H1 (cell line): ENCODE data around the gene PALM2AKAP2. TPM values are rescaled to one million over a fixed set of nuclear protein-coding genes. Genes with fewer than 3 reads are reported as not detected.

Experiments used
- CHD2 ChIP-seq: IDR thresholded peaks from 2 replicates; pipeline ENCODE4 v1.6.1; 2012; ENCODE audit warnings: low read length, improper control_type of control experiment
- EP300 ChIP-seq, 2 experiments: IDR thresholded peaks; 1 replicate in 1 of 2; 2 replicates in 1 of 2; pipeline ENCODE4 v1.6.1; 2011 to 2012; ENCODE audit warnings: low read depth in 2 of 2, low read length in 2 of 2, mild to moderate bottlenecking in 2 of 2, borderline replicate concordance in 1 of 2, inconsistent platforms in 1 of 2, moderate library complexity in 1 of 2
- HDAC6 ChIP-seq: IDR thresholded peaks from one replicate; pipeline ENCODE4 v1.7.1; 2012; ENCODE audit warnings: low read depth, mild to moderate bottlenecking, inconsistent platforms, low read length, moderate library complexity
- POLR2A ChIP-seq, 2 experiments: IDR thresholded peaks; 1 replicate in 1 of 2; 2 replicates in 1 of 2; pipeline ENCODE4 v1.6.1; 2011; ENCODE audit warnings: low read depth in 2 of 2, low read length in 2 of 2, mild to moderate bottlenecking in 2 of 2; ENCODE audit errors: control extremely low read depth in 1 of 2
- RXRA ChIP-seq: IDR thresholded peaks from 2 replicates; pipeline ENCODE4 v1.6.1; 2011; ENCODE audit warnings: low read depth, mild to moderate bottlenecking, low read length, moderate library complexity; ENCODE audit not compliant: insufficient read depth
- SP2 ChIP-seq: IDR thresholded peaks from 2 replicates; pipeline ENCODE4 v1.6.1; 2012; ENCODE audit warnings: mild to moderate bottlenecking, low read length, inconsistent platforms
- SP4 ChIP-seq: IDR thresholded peaks from 2 replicates; pipeline ENCODE4 v1.6.1; 2012; ENCODE audit warnings: low read length, inconsistent platforms
- TAF1 ChIP-seq: IDR thresholded peaks from 2 replicates; pipeline ENCODE4 v1.6.1; 2011; ENCODE audit warnings: mild to moderate bottlenecking, low read depth, low read length
- TBP ChIP-seq: IDR thresholded peaks from 2 replicates; pipeline ENCODE4 v1.6.1; 2011; ENCODE audit warnings: low read depth, low read length, improper control_type of control experiment
- ZNF274 ChIP-seq: IDR thresholded peaks from 2 replicates; pipeline ENCODE4 v1.7.0; 2012; ENCODE audit warnings: low read length, borderline replicate concordance; ENCODE audit errors: extremely low read depth
- polyA plus RNA-seq, 7 experiments: library from polyadenylated mRNA; depleted of rRNA in 3 of 7; stranded (reverse) in 5 of 7; unstranded in 2 of 7; fragments of >200 nt in 5 of 7; fragments of 200-250 nt in 2 of 7; gene quantifications; 1 replicate in 5 of 7; 2 replicates in 1 of 7; 4 replicates in 1 of 7; pipeline versions ENCODE4 v1.2.1 to v1.2.3, GENCODE V29; 2011 to 2013; ENCODE audit warnings: missing spikeins in 2 of 7, mixed read lengths in 2 of 7
- total RNA-seq: library from RNA; stranded (reverse); fragmentation: NEBNext Ultra II Directional; extraction: Animal tissue kit (Norgen Biotek cat#: 25700); gene quantifications from 2 replicates; pipeline ENCODE4 v1.2.1, GENCODE V29; 2021
- TF ChIP-seq, protein P1 (sequence below): fragments of 300-600 bp; sonication (generic); IDR thresholded peaks from 2 replicates; pipeline ENCODE4 v1.7.1; 2012; ENCODE audit warnings: low read length, moderate library complexity, mild to moderate bottlenecking, inconsistent platforms; ENCODE audit not compliant: insufficient replicate concordance
- TF ChIP-seq, protein P2 (sequence below): IDR thresholded peaks from 2 replicates; pipeline ENCODE4 v1.6.1; 2012; ENCODE audit warnings: inconsistent platforms

The PALM2AKAP2 gene
- total and polyA plus RNA-seq, 2 of the 8 experiments (the other 6 are each of a cell fraction or from before 2014, with no cell fraction given), result 0.38 to 20.5 TPM

DNA sequence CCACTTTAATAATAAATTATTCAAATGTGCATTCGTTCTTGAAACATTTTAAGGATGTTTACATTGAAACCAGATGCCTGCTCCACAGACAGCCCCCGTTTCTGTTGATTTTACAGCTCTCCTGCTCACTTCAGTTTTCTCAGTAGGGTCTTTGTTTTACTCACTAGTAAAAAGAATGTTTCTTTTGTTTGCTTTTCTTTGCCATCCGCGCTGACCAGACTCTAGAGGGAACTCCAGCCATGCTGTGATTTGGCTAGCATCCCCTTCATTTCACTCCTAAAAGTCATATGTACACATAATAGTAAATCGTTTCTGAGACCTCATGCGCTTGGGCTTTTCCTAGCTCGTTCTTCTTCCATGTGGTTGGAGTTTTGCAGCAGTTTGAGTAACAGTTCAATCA is 28.7 kb upstream of the PALM2AKAP2 start (continued):
- TF ChIP-seq, protein P1, sequence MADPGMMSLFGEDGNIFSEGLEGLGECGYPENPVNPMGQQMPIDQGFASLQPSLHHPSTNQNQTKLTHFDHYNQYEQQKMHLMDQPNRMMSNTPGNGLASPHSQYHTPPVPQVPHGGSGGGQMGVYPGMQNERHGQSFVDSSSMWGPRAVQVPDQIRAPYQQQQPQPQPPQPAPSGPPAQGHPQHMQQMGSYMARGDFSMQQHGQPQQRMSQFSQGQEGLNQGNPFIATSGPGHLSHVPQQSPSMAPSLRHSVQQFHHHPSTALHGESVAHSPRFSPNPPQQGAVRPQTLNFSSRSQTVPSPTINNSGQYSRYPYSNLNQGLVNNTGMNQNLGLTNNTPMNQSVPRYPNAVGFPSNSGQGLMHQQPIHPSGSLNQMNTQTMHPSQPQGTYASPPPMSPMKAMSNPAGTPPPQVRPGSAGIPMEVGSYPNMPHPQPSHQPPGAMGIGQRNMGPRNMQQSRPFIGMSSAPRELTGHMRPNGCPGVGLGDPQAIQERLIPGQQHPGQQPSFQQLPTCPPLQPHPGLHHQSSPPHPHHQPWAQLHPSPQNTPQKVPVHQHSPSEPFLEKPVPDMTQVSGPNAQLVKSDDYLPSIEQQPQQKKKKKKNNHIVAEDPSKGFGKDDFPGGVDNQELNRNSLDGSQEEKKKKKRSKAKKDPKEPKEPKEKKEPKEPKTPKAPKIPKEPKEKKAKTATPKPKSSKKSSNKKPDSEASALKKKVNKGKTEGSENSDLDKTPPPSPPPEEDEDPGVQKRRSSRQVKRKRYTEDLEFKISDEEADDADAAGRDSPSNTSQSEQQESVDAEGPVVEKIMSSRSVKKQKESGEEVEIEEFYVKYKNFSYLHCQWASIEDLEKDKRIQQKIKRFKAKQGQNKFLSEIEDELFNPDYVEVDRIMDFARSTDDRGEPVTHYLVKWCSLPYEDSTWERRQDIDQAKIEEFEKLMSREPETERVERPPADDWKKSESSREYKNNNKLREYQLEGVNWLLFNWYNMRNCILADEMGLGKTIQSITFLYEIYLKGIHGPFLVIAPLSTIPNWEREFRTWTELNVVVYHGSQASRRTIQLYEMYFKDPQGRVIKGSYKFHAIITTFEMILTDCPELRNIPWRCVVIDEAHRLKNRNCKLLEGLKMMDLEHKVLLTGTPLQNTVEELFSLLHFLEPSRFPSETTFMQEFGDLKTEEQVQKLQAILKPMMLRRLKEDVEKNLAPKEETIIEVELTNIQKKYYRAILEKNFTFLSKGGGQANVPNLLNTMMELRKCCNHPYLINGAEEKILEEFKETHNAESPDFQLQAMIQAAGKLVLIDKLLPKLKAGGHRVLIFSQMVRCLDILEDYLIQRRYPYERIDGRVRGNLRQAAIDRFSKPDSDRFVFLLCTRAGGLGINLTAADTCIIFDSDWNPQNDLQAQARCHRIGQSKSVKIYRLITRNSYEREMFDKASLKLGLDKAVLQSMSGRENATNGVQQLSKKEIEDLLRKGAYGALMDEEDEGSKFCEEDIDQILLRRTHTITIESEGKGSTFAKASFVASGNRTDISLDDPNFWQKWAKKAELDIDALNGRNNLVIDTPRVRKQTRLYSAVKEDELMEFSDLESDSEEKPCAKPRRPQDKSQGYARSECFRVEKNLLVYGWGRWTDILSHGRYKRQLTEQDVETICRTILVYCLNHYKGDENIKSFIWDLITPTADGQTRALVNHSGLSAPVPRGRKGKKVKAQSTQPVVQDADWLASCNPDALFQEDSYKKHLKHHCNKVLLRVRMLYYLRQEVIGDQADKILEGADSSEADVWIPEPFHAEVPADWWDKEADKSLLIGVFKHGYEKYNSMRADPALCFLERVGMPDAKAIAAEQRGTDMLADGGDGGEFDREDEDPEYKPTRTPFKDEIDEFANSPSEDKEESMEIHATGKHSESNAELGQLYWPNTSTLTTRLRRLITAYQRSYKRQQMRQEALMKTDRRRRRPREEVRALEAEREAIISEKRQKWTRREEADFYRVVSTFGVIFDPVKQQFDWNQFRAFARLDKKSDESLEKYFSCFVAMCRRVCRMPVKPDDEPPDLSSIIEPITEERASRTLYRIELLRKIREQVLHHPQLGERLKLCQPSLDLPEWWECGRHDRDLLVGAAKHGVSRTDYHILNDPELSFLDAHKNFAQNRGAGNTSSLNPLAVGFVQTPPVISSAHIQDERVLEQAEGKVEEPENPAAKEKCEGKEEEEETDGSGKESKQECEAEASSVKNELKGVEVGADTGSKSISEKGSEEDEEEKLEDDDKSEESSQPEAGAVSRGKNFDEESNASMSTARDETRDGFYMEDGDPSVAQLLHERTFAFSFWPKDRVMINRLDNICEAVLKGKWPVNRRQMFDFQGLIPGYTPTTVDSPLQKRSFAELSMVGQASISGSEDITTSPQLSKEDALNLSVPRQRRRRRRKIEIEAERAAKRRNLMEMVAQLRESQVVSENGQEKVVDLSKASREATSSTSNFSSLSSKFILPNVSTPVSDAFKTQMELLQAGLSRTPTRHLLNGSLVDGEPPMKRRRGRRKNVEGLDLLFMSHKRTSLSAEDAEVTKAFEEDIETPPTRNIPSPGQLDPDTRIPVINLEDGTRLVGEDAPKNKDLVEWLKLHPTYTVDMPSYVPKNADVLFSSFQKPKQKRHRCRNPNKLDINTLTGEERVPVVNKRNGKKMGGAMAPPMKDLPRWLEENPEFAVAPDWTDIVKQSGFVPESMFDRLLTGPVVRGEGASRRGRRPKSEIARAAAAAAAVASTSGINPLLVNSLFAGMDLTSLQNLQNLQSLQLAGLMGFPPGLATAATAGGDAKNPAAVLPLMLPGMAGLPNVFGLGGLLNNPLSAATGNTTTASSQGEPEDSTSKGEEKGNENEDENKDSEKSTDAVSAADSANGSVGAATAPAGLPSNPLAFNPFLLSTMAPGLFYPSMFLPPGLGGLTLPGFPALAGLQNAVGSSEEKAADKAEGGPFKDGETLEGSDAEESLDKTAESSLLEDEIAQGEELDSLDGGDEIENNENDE, result no peak
- TF ChIP-seq CHD2 (no peak), TBP (no peak), SP4 (no peak), EP300 (IDR thresholded peaks at IDR 0.05; ENCODE audit: borderline replicate concordance in 1 of 2, low read depth in 2 of 2, low read length in 2 of 2) (no peak), HDAC6 (no peak), POLR2A (IDR thresholded peaks at IDR 0.05; ENCODE audit: control extremely low read depth in 1 of 2, low read depth in 2 of 2, low read length in 2 of 2) (no peak), SP2 (no peak), ZNF274 (no peak), RXRA (no peak), TAF1 (no peak)
- TF ChIP-seq, protein P2, sequence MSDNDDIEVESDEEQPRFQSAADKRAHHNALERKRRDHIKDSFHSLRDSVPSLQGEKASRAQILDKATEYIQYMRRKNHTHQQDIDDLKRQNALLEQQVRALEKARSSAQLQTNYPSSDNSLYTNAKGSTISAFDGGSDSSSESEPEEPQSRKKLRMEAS, result no peak
